HEK293 (cell line): ENCODE results near the gene RRP1.
A peak's percentile ranks its signal among the peaks of the same experiment; 100 is the strongest.

ENCODE experiments used
- CTCF ChIA-PET: fragments of 350-600 bp; formaldehyde crosslinking; extraction: SDS; loops from one replicate; lab custom pipeline; 2021; ENCODE audit warnings: antibody characterized with exemption; lab: Yijun Ruan, JAX
- POLR2A ChIA-PET: fragments of 300-600 bp; formaldehyde crosslinking; extraction: SDS; loops from one replicate; lab custom pipeline; 2020; ENCODE audit warnings: antibody characterized with exemption, inconsistent platforms; lab: Yijun Ruan, JAX
- H3K27ac ChIP-seq: fragments of 200-500 bp; sonication (Bioruptor generic); 2 replicates; pipeline ENCODE4 v1.5.1; 2014; ENCODE audit warnings: low read depth, low read length, control low read depth, inconsistent platforms; ENCODE audit errors: extremely low read depth
- H3K36me3 ChIP-seq, 2 experiments: fragments of 200-500 bp in 1 of 2; sonication (Bioruptor generic) in 1 of 2; 1 replicate in 1 of 2; 2 replicates in 1 of 2; pipeline ENCODE4 v1.5.1; 2014 to 2017; ENCODE audit warnings: inconsistent platforms in 2 of 2, low read length in 2 of 2; ENCODE audit not compliant: control insufficient read depth in 2 of 2, insufficient read depth in 1 of 2
- H3K4me1 ChIP-seq: fragments of 200-500 bp; sonication (Bioruptor generic); 2 replicates; pipeline ENCODE4 v1.5.1; 2014; ENCODE audit warnings: mild to moderate bottlenecking, low read length, inconsistent platforms; ENCODE audit not compliant: control insufficient read depth, insufficient read depth
- H3K4me3 ChIP-seq: 2 replicates; pipeline ENCODE4 v1.5.1; 2011; ENCODE audit warnings: low read depth, mild to moderate bottlenecking, control low read depth, low read length, moderate library complexity
- H3K9me3 ChIP-seq: fragments of 200-500 bp; sonication (Bioruptor generic); 2 replicates; pipeline ENCODE4 v1.5.1; 2014; ENCODE audit warnings: low read depth, low read length, inconsistent platforms; ENCODE audit not compliant: control insufficient read depth, insufficient read depth
- KLF1 ChIP-seq: fragments of 450-650 bp; formaldehyde crosslinking; IDR thresholded peaks from 2 replicates; pipeline ENCODE4 v1.5.1; 2016; ENCODE audit warnings: missing biosample characterization, missing genetic modification characterization
- SCRT2 ChIP-seq: fragments of 450-650 bp; formaldehyde crosslinking; IDR thresholded peaks from 2 replicates; pipeline ENCODE4 v1.5.1; 2016; ENCODE audit warnings: missing biosample characterization, missing genetic modification characterization
- SP3 ChIP-seq: fragments of 450-650 bp; formaldehyde crosslinking; IDR thresholded peaks from 2 replicates; pipeline ENCODE4 v1.5.1; 2016; ENCODE audit warnings: missing biosample characterization, missing genetic modification characterization
- ZFHX2 ChIP-seq: fragments of 450-650 bp; formaldehyde crosslinking; conservative IDR thresholded peaks from 2 replicates; pipeline ENCODE4 v1.5.1; 2016; ENCODE audit warnings: missing biosample characterization, missing genetic modification characterization
- ZIC2 ChIP-seq: fragments of 450-650 bp; formaldehyde crosslinking; IDR thresholded peaks from 2 replicates; pipeline ENCODE4 v1.5.1; 2016; ENCODE audit warnings: missing biosample characterization, missing genetic modification characterization
- ZNF132 ChIP-seq: fragments of 450-650 bp; formaldehyde crosslinking; IDR thresholded peaks from 2 replicates; pipeline ENCODE4 v1.5.1; 2017; ENCODE audit warnings: missing biosample characterization, missing genetic modification characterization, borderline replicate concordance
- ZNF16 ChIP-seq: fragments of 450-650 bp; formaldehyde crosslinking; IDR thresholded peaks from 2 replicates; pipeline ENCODE4 v1.5.1; 2016; ENCODE audit warnings: low read depth, missing biosample characterization, missing genetic modification characterization
- ZNF366 ChIP-seq: fragments of 450-650 bp; formaldehyde crosslinking; conservative IDR thresholded peaks from 2 replicates; pipeline ENCODE4 v1.5.1; 2016; ENCODE audit warnings: missing biosample characterization, missing genetic modification characterization
- ZNF37A ChIP-seq: fragments of 450-650 bp; IDR thresholded peaks from 2 replicates; pipeline ENCODE4 v1.5.1; 2018; ENCODE audit warnings: missing biosample characterization, missing genetic modification characterization
- ZNF521 ChIP-seq: fragments of 450-650 bp; formaldehyde crosslinking; IDR thresholded peaks from 2 replicates; pipeline ENCODE4 v1.5.1; 2017; ENCODE audit warnings: missing biosample characterization, mild to moderate bottlenecking, missing genetic modification characterization
- ZNF596 ChIP-seq: fragments of 450-650 bp; IDR thresholded peaks from 2 replicates; pipeline ENCODE4 v1.5.0; 2018; ENCODE audit warnings: missing biosample characterization, mild to moderate bottlenecking, missing genetic modification characterization, moderate library complexity
- ZNF843 ChIP-seq: fragments of 450-650 bp; formaldehyde crosslinking; IDR thresholded peaks from 2 replicates; pipeline ENCODE4 v1.5.1; 2016; ENCODE audit warnings: missing biosample characterization, missing genetic modification characterization
- TF ChIP-seq, protein P1 (sequence below): fragments of 450-650 bp; formaldehyde crosslinking; IDR thresholded peaks from 2 replicates; pipeline ENCODE4 v1.5.1; 2016; ENCODE audit warnings: missing biosample characterization, missing genetic modification characterization
- TF ChIP-seq, protein P2 (sequence below): fragments of 450-650 bp; formaldehyde crosslinking; IDR thresholded peaks from 2 replicates; pipeline ENCODE4 v1.5.1; 2016; ENCODE audit warnings: missing biosample characterization, missing genetic modification characterization
- TF ChIP-seq, protein P3 (sequence below): fragments of 450-650 bp; formaldehyde crosslinking; IDR thresholded peaks from 2 replicates; pipeline ENCODE4 v1.5.1; 2017; ENCODE audit warnings: missing biosample characterization, missing genetic modification characterization
- TF ChIP-seq, protein P4 (sequence below): fragments of 450-650 bp; formaldehyde crosslinking; IDR thresholded peaks from 2 replicates; pipeline ENCODE4 v1.5.1; 2016; ENCODE audit warnings: missing biosample characterization, missing genetic modification characterization

RRP1 gene

GRCh38 chr21:43777953-43778352 lies 11.4 kb upstream of the RRP1 start (continued):
- TF ChIP-seq, protein P1, sequence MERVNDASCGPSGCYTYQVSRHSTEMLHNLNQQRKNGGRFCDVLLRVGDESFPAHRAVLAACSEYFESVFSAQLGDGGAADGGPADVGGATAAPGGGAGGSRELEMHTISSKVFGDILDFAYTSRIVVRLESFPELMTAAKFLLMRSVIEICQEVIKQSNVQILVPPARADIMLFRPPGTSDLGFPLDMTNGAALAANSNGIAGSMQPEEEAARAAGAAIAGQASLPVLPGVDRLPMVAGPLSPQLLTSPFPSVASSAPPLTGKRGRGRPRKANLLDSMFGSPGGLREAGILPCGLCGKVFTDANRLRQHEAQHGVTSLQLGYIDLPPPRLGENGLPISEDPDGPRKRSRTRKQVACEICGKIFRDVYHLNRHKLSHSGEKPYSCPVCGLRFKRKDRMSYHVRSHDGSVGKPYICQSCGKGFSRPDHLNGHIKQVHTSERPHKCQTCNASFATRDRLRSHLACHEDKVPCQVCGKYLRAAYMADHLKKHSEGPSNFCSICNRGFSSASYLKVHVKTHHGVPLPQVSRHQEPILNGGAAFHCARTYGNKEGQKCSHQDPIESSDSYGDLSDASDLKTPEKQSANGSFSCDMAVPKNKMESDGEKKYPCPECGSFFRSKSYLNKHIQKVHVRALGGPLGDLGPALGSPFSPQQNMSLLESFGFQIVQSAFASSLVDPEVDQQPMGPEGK (tag by site-specific recombination), result 0 out of 2 replicates have a peak, but pooled peaks have one; percentile 16
- no peak for TF ChIP-seq ZNF843 (tag by site-specific recombination)
- TF ChIP-seq ZNF16 (tag by site-specific recombination), result no peak
- TF ChIP-seq SCRT2, result peak; percentile 89
- TF ChIP-seq ZFHX2, result no peak
- TF ChIP-seq SP3, result no peak
- TF ChIP-seq ZNF37A (tag by site-specific recombination), result no peak
- TF ChIP-seq, protein P2, sequence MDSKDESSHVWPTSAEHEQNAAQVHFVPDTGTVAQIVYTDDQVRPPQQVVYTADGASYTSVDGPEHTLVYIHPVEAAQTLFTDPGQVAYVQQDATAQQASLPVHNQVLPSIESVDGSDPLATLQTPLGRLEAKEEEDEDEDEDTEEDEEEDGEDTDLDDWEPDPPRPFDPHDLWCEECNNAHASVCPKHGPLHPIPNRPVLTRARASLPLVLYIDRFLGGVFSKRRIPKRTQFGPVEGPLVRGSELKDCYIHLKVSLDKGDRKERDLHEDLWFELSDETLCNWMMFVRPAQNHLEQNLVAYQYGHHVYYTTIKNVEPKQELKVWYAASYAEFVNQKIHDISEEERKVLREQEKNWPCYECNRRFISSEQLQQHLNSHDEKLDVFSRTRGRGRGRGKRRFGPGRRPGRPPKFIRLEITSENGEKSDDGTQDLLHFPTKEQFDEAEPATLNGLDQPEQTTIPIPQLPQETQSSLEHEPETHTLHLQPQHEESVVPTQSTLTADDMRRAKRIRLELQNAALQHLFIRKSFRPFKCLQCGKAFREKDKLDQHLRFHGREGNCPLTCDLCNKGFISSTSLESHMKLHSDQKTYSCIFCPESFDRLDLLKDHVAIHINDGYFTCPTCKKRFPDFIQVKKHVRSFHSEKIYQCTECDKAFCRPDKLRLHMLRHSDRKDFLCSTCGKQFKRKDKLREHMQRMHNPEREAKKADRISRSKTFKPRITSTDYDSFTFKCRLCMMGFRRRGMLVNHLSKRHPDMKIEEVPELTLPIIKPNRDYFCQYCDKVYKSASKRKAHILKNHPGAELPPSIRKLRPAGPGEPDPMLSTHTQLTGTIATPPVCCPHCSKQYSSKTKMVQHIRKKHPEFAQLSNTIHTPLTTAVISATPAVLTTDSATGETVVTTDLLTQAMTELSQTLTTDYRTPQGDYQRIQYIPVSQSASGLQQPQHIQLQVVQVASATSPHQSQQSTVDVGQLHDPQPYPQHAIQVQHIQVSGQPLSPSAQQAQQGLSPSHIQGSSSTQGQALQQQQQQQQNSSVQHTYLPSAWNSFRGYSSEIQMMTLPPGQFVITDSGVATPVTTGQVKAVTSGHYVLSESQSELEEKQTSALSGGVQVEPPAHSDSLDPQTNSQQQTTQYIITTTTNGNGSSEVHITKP (tag by site-specific recombination), result peak; percentile 46; the same call in 1 of the 2 replicates
- TF ChIP-seq, protein P3, sequence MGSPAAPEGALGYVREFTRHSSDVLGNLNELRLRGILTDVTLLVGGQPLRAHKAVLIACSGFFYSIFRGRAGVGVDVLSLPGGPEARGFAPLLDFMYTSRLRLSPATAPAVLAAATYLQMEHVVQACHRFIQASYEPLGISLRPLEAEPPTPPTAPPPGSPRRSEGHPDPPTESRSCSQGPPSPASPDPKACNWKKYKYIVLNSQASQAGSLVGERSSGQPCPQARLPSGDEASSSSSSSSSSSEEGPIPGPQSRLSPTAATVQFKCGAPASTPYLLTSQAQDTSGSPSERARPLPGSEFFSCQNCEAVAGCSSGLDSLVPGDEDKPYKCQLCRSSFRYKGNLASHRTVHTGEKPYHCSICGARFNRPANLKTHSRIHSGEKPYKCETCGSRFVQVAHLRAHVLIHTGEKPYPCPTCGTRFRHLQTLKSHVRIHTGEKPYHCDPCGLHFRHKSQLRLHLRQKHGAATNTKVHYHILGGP, result no peak

GRCh38 chr21:43778469-43779335 lies 10.7 kb upstream of the RRP1 start:
- H3K4me1 ChIP-seq, result no peaks in the 10 kb centered on the region
- POLR2A ChIA-PET, result no interaction called here
- H3K4me3 ChIP-seq, result no peak overlapping the region
- no peak overlapping the region for H3K27ac ChIP-seq
- H3K9me3 ChIP-seq, result no peaks in the 10 kb centered on the region
- TF ChIP-seq ZNF366 (tag by site-specific recombination) (0 out of 2 replicates have a peak, but pooled peaks have one; percentile 27), ZNF521 (tag by site-specific recombination) (no peak), ZIC2 (tag by site-specific recombination) (peak; percentile 27; the same call in 1 of the 2 replicates), KLF1 (peak; percentile 98), ZNF132 (tag by site-specific recombination) (no peak), ZNF596 (tag by site-specific recombination) (peak; percentile 51; the same call in 1 of the 2 replicates)
- TF ChIP-seq, protein P4, sequence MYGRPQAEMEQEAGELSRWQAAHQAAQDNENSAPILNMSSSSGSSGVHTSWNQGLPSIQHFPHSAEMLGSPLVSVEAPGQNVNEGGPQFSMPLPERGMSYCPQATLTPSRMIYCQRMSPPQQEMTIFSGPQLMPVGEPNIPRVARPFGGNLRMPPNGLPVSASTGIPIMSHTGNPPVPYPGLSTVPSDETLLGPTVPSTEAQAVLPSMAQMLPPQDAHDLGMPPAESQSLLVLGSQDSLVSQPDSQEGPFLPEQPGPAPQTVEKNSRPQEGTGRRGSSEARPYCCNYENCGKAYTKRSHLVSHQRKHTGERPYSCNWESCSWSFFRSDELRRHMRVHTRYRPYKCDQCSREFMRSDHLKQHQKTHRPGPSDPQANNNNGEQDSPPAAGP (tag by site-specific recombination), result no peak
- peaks cover 4 to 13% of the 10 kb centered on the region in 2 experiments; a peak in 2 of 3 replicates for H3K36me3 ChIP-seq
- CTCF ChIA-PET, result interaction anchor here (0.7 to 1.0 kb wide), 2 partner anchors 10 to 88 kb away, joined by 4 to 5 read pairs; no protein-coding TSS in a partner anchor
